K562 (cell line): Measurements from ENCODE around the gene CAB39. TPM values are rescaled to one million over a fixed set of nuclear protein-coding genes. Genes with fewer than 3 reads are reported as not detected.

Experiments
- CBX3 ChIP-seq, 2 experiments: IDR thresholded peaks; 1 replicate in 1 of 2; 2 replicates in 1 of 2; pipeline ENCODE4 v1.6.1; 2012; ENCODE audit warnings: inconsistent platforms in 2 of 2, low read length in 2 of 2, borderline replicate concordance in 1 of 2, control low read depth in 1 of 2
- CEBPG ChIP-seq, 3 experiments: fragments of 200-800 bp in 1 of 3; sonication (Bioruptor generic) in 1 of 3; sonication (generic) in 1 of 3; formaldehyde crosslinking in 1 of 3; IDR thresholded peaks in 2 of 3; conservative IDR thresholded peaks in 1 of 3; 2 replicates each; pipeline versions ENCODE4 v1.6.1 to v1.8.0; 2016 to 2022; ENCODE audit warnings: missing compliant biosample characterization in 2 of 3, missing genetic modification characterization in 2 of 3, mild to moderate bottlenecking in 1 of 3, missing genetic modification reagents in 1 of 3
- CHCHD3 ChIP-seq: fragments of 250-450 bp; sonication (Bioruptor Pico); IDR thresholded peaks from 2 replicates; pipeline ENCODE4 v2.1.2; 2022; ENCODE audit warnings: mild to moderate bottlenecking
- GTF3C2 ChIP-seq: IDR thresholded peaks from 3 replicates; pipeline ENCODE4 v1.6.1; 2011; ENCODE audit warnings: borderline replicate concordance, mild to moderate bottlenecking, moderate library complexity; ENCODE audit not compliant: insufficient read length; ENCODE audit errors: extremely low read depth
- KLF1 ChIP-seq: fragments of 450-650 bp; IDR thresholded peaks from 2 replicates; pipeline ENCODE4 v1.6.1; 2016; ENCODE audit warnings: missing genetic modification characterization, missing compliant biosample characterization
- PKNOX1 ChIP-seq: fragments of 450-650 bp; IDR thresholded peaks from 2 replicates; pipeline ENCODE4 v1.6.1; 2016
- RBFOX2 ChIP-seq: fragments of 200-400 bp; formaldehyde crosslinking; IDR thresholded peaks from 2 replicates; pipeline ENCODE4 v1.6.1; 2017; ENCODE audit warnings: low read depth, mild to moderate bottlenecking, low read length, moderate library complexity
- STAT5A ChIP-seq: IDR thresholded peaks from 2 replicates; pipeline ENCODE4 v1.6.1; 2012; ENCODE audit warnings: low read length, inconsistent platforms, borderline replicate concordance
- TCF3 ChIP-seq: sonication (generic); formaldehyde crosslinking; IDR thresholded peaks from 2 replicates; pipeline ENCODE4 v1.4.0; 2020; ENCODE audit warnings: mild to moderate bottlenecking, missing genetic modification reagents
- ZBTB11 ChIP-seq, 3 experiments: fragments of 200-800 bp in 1 of 3; fragments of 250-450 bp in 1 of 3; fragments of 450-650 bp in 1 of 3; sonication (Bioruptor Pico) in 1 of 3; sonication (Bioruptor generic) in 1 of 3; formaldehyde crosslinking in 1 of 3; IDR thresholded peaks; 2 replicates each; pipeline versions ENCODE4 v1.6.1 to v1.8.0; 2016 to 2022; ENCODE audit warnings: mild to moderate bottlenecking in 2 of 3, missing genetic modification characterization in 2 of 3, missing compliant biosample characterization in 1 of 3, moderate library complexity in 1 of 3
- ZNF143 ChIP-seq: sonication (generic); formaldehyde crosslinking; IDR thresholded peaks from 2 replicates; pipeline ENCODE4 v1.9.0; 2022; ENCODE audit warnings: mild to moderate bottlenecking, missing genetic modification reagents
- ZNF79 ChIP-seq: fragments of 250-450 bp; sonication (Bioruptor Pico); IDR thresholded peaks from 2 replicates; pipeline ENCODE4 v1.4.0; 2020; ENCODE audit warnings: low read depth, mild to moderate bottlenecking, moderate library complexity
- polyA plus RNA-seq, 8 experiments: library from polyadenylated mRNA; depleted of rRNA in 4 of 8; stranded (reverse) in 5 of 8; unstranded in 3 of 8; fragments of >200 nt; fragmentation: Nextera tagmentation in 2 of 8; fragmentation: Illumina TruSeq in 1 of 8; extraction: Ambion mirVana in 2 of 8; extraction: Trizol in 1 of 8; gene quantifications; 2 replicates each; pipeline versions ENCODE4 v1.2.1 to v1.2.3, GENCODE V29; 2011 to 2014; ENCODE audit warnings: inconsistent platforms in 1 of 8, missing spikeins in 1 of 8
- total RNA-seq, 7 experiments: library from RNA; depleted of rRNA in 6 of 7; stranded (reverse); fragments of >200 nt in 6 of 7; fragmentation: Illumina TruSeq in 2 of 7; extraction: Trizol in 2 of 7; gene quantifications; 2 replicates each; pipeline versions ENCODE4 v1.2.1 to v1.2.3, GENCODE V29; 2011 to 2021; ENCODE audit warnings: low replicate concordance in 1 of 7
- TF ChIP-seq, protein P1 (sequence below): fragments of 450-650 bp; IDR thresholded peaks from 2 replicates; pipeline ENCODE4 v1.6.1; 2016; ENCODE audit warnings: mild to moderate bottlenecking

CAB39 gene
- total and polyA plus RNA-seq, 9 of the 15 experiments (the other 6 are each of a cell fraction or from before 2014, with no cell fraction given), result 27.2 to 94.4 (median 70.1) TPM

GRCh38 chr2:230864605-230865306, 152.1 kb downstream of the CAB39 start, which contains the start of gene ITM2C (continued):
- TF ChIP-seq, protein P1, sequence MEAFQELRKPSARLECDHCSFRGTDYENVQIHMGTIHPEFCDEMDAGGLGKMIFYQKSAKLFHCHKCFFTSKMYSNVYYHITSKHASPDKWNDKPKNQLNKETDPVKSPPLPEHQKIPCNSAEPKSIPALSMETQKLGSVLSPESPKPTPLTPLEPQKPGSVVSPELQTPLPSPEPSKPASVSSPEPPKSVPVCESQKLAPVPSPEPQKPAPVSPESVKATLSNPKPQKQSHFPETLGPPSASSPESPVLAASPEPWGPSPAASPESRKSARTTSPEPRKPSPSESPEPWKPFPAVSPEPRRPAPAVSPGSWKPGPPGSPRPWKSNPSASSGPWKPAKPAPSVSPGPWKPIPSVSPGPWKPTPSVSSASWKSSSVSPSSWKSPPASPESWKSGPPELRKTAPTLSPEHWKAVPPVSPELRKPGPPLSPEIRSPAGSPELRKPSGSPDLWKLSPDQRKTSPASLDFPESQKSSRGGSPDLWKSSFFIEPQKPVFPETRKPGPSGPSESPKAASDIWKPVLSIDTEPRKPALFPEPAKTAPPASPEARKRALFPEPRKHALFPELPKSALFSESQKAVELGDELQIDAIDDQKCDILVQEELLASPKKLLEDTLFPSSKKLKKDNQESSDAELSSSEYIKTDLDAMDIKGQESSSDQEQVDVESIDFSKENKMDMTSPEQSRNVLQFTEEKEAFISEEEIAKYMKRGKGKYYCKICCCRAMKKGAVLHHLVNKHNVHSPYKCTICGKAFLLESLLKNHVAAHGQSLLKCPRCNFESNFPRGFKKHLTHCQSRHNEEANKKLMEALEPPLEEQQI, result no peak
- no peak for TF ChIP-seq TCF3 (CRISPR knock-in tag)
- TF ChIP-seq KLF1, result no peak
- TF ChIP-seq ZNF79 (CRISPR knock-in tag), result no peak
- 0 out of 3 replicates have a peak, but pooled peaks of 1 of the 2 experiments have one; percentile 25 for TF ChIP-seq CBX3 (IDR thresholded peaks at IDR 0.05; ENCODE audit: borderline replicate concordance in 1 of 2, low read length in 2 of 2)
- peak; percentile 69 for TF ChIP-seq PKNOX1
- TF ChIP-seq ZBTB11 (CRISPR knock-in tag; IDR thresholded peaks at IDR 0.05), result peak in 1 of 3 experiments; percentile 68; a peak in 1 of 6 replicates
- no peak for TF ChIP-seq ZNF143 (CRISPR knock-in tag)
- TF ChIP-seq CHCHD3, result no peak
- no peak for TF ChIP-seq GTF3C2
- peak; percentile 76 for TF ChIP-seq RBFOX2
- no peak for TF ChIP-seq CEBPG (CRISPR knock-in tag; IDR thresholded peaks at IDR 0.05)
- no peak for TF ChIP-seq CEBPG (tag; conservative IDR thresholded peaks at IDR 0.05 in 1 of 2, IDR thresholded peaks at IDR 0.05 in 1 of 2)
- TF ChIP-seq STAT5A, result no peak
